ENCODE data around the gene LYPD6B. TPM values are rescaled to one million over a fixed set of nuclear protein-coding genes. Genes with fewer than 3 reads are reported as not detected.

Gene LYPD6B
- polyA plus RNA-seq, 1 of the 3 experiments (the other 2 are of a cell fraction): 18.2 TPM

DNA sequence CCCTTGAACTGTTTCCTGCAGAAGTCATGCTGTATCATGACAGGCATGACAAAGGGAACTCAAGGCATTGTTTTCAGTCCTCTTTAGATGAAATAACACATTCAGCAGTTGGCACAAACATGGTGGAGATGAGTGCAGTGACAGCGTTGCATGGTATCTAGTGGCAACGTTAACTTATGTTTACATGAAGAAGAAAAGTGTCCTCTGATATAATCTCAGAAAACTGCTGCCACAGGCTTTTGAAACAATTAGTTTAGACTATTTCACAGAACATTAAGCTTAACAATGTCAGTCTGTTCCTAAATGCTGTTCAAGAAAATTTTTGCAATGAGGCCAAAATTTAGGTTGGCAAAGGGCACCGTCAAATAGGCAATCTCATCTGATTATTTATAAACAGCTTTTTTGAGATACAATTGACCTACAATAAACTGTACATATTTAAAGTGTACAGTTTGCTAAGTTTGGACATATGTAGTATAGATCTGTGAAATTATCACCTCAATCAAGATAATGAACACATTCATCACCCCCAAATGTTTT is 64.7 kb downstream of the LYPD6B start:
- Histone ChIP-seq H3K79me2 (ENCODE audit: insufficient read depth) (no peaks in the 10 kb centered on the region), H3K9me2 (no peaks in the 10 kb centered on the region), H3K9me3 (peaks cover 3% of the 10 kb centered on the region; the same call in 1 of the 2 replicates), H3K36me3 (replicated peaks in 1 of 2; ENCODE audit: control insufficient read depth in 1 of 2, insufficient read depth in 2 of 2, low read length in 1 of 2) (no peaks in the 10 kb centered on the region), H3K27ac (ENCODE audit: low read depth in 2 of 2, low read length in 1 of 2) (no peak overlapping the region), H4K20me1 (ENCODE audit: insufficient read depth) (no peaks in the 10 kb centered on the region), H2AFZ (ENCODE audit: low read depth) (no peak overlapping the region), H3K4me2 (no peak overlapping the region), H3K9ac (no peak overlapping the region), H3K4me3 (ENCODE audit: low read depth in 2 of 2, low read length in 1 of 2) (no peak overlapping the region), H3K4me1 (ENCODE audit: control insufficient read depth in 1 of 2, insufficient read depth in 2 of 2, low read depth in 1 of 2, low read length in 1 of 2) (peaks cover 0 to 6% of the 10 kb centered on the region in 2 experiments; a peak in 1 of 4 replicates), H3F3A (replicated peaks; ENCODE audit: insufficient read depth) (no peaks in the 10 kb centered on the region), H3K27me3 (ENCODE audit: insufficient read depth) (no peaks in the 10 kb centered on the region)
- no peak for TF ChIP-seq ELF1 (IDR thresholded peaks at IDR 0.05)
- TF ChIP-seq FOXM1 (IDR thresholded peaks at IDR 0.05; ENCODE audit: low read depth): no peak
- no peak for DNase-seq
- ChIA-PET CTCF (no interaction called here), POLR2A (no interaction called here)
- WGBS (ENCODE audit: low lambda C conversion rate): 77% methylated on average over 3 of the region's 3 CpGs

DNA sequence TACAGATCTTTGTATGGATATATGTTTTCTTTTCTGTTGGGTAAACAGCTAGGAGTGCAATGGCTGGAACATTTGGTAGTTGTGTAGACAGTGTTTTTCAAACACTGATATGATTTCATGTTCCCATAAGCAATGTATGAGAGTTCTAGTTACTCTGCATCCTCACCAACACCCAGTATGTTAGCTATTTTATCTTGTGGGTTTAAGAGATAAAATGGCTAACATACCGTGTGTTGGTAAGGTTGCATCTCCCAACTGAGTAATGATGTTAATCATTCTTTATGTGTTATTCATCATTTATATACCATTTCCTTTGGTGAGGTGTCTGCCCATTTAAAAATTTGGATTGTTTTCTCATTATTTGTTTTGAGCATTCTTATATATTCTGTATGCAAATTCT is 65.7 kb downstream of the LYPD6B start:
- Histone ChIP-seq H3F3A (replicated peaks; ENCODE audit: insufficient read depth) (no peaks in the 10 kb centered on the region), H3K36me3 (replicated peaks in 1 of 2; ENCODE audit: control insufficient read depth in 1 of 2, insufficient read depth in 2 of 2, low read length in 1 of 2) (no peaks in the 10 kb centered on the region), H3K4me2 (no peak overlapping the region), H3K4me1 (ENCODE audit: control insufficient read depth in 1 of 2, insufficient read depth in 2 of 2, low read depth in 1 of 2, low read length in 1 of 2) (no peaks in the 10 kb centered on the region; a peak in 1 of 4 replicates), H3K27ac (ENCODE audit: low read depth in 2 of 2, low read length in 1 of 2) (no peak overlapping the region), H3K9me2 (no peaks in the 10 kb centered on the region), H3K9ac (no peak overlapping the region), H4K20me1 (ENCODE audit: insufficient read depth) (no peaks in the 10 kb centered on the region), H3K27me3 (ENCODE audit: insufficient read depth) (no peaks in the 10 kb centered on the region), H2AFZ (ENCODE audit: low read depth) (no peak overlapping the region), H3K79me2 (ENCODE audit: insufficient read depth) (no peaks in the 10 kb centered on the region), H3K9me3 (peaks cover 3% of the 10 kb centered on the region; the same call in 1 of the 2 replicates), H3K4me3 (ENCODE audit: low read depth in 2 of 2, low read length in 1 of 2) (no peak overlapping the region)
- no peak for DNase-seq
- 55% methylated on average over 1 of the region's 1 CpG for WGBS (ENCODE audit: low lambda C conversion rate)
- ChIA-PET POLR2A (no interaction called here), CTCF (no interaction called here)
- TF ChIP-seq, protein P1, sequence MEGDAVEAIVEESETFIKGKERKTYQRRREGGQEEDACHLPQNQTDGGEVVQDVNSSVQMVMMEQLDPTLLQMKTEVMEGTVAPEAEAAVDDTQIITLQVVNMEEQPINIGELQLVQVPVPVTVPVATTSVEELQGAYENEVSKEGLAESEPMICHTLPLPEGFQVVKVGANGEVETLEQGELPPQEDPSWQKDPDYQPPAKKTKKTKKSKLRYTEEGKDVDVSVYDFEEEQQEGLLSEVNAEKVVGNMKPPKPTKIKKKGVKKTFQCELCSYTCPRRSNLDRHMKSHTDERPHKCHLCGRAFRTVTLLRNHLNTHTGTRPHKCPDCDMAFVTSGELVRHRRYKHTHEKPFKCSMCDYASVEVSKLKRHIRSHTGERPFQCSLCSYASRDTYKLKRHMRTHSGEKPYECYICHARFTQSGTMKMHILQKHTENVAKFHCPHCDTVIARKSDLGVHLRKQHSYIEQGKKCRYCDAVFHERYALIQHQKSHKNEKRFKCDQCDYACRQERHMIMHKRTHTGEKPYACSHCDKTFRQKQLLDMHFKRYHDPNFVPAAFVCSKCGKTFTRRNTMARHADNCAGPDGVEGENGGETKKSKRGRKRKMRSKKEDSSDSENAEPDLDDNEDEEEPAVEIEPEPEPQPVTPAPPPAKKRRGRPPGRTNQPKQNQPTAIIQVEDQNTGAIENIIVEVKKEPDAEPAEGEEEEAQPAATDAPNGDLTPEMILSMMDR (IDR thresholded peaks at IDR 0.05): no peak
- no peak for TF ChIP-seq GATA2 (CRISPR knock-in tag; IDR thresholded peaks at IDR 0.05)

DNA sequence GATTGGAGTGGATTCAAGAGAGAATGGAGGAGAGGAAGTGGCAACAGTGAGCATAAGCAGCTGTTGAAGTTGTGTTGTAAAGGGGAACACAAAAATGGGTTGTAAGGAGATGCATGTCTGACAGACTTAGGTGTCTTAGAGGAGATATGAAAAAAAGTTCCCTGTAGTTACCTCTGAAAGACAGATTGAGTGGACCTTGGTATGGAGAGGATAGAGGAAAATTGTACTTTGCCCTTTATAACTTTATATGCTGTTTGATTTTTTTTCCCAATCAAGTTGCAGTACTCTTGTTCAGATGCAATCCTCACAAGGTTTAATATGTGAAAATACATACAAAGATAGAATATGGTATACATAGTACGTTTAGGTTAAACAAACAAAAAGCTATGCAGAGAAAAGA is 73.6 kb downstream of the LYPD6B start:
- H3K9me3 ChIP-seq: 0 out of 2 replicates have a peak, but pooled peaks cover 6% of the 10 kb centered on the region
- ChIA-PET CTCF (no interaction called here), POLR2A (no interaction called here)
- H3K4me1 ChIP-seq (ENCODE audit: control insufficient read depth in 1 of 2, insufficient read depth in 2 of 2, low read depth in 1 of 2, low read length in 1 of 2): no peaks in the 10 kb centered on the region
- no peak overlapping the region for H3K4me2 ChIP-seq
- H4K20me1 ChIP-seq (ENCODE audit: insufficient read depth): no peaks in the 10 kb centered on the region
- H3K9me2 ChIP-seq: no peaks in the 10 kb centered on the region
- H3K27me3 ChIP-seq (ENCODE audit: insufficient read depth): no peaks in the 10 kb centered on the region
- H3K4me3 ChIP-seq (ENCODE audit: low read depth in 2 of 2, low read length in 1 of 2): no peak overlapping the region
- no peak overlapping the region for H3K9ac ChIP-seq
- no peak overlapping the region for H3K27ac ChIP-seq (ENCODE audit: low read depth in 2 of 2, low read length in 1 of 2)
- no peaks in the 10 kb centered on the region for H3K36me3 ChIP-seq (replicated peaks in 1 of 2; ENCODE audit: control insufficient read depth in 1 of 2, insufficient read depth in 2 of 2, low read length in 1 of 2)
- DNase-seq: no peak
- TF ChIP-seq, protein P2, sequence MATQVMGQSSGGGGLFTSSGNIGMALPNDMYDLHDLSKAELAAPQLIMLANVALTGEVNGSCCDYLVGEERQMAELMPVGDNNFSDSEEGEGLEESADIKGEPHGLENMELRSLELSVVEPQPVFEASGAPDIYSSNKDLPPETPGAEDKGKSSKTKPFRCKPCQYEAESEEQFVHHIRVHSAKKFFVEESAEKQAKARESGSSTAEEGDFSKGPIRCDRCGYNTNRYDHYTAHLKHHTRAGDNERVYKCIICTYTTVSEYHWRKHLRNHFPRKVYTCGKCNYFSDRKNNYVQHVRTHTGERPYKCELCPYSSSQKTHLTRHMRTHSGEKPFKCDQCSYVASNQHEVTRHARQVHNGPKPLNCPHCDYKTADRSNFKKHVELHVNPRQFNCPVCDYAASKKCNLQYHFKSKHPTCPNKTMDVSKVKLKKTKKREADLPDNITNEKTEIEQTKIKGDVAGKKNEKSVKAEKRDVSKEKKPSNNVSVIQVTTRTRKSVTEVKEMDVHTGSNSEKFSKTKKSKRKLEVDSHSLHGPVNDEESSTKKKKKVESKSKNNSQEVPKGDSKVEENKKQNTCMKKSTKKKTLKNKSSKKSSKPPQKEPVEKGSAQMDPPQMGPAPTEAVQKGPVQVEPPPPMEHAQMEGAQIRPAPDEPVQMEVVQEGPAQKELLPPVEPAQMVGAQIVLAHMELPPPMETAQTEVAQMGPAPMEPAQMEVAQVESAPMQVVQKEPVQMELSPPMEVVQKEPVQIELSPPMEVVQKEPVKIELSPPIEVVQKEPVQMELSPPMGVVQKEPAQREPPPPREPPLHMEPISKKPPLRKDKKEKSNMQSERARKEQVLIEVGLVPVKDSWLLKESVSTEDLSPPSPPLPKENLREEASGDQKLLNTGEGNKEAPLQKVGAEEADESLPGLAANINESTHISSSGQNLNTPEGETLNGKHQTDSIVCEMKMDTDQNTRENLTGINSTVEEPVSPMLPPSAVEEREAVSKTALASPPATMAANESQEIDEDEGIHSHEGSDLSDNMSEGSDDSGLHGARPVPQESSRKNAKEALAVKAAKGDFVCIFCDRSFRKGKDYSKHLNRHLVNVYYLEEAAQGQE (IDR thresholded peaks at IDR 0.05; ENCODE audit: low read depth, low read length): no peak
- TF ChIP-seq JUND (IDR thresholded peaks at IDR 0.05): no peak
- no peak for TF ChIP-seq RCOR1 (IDR thresholded peaks at IDR 0.05; ENCODE audit: low read length)
- TF ChIP-seq, protein P3, sequence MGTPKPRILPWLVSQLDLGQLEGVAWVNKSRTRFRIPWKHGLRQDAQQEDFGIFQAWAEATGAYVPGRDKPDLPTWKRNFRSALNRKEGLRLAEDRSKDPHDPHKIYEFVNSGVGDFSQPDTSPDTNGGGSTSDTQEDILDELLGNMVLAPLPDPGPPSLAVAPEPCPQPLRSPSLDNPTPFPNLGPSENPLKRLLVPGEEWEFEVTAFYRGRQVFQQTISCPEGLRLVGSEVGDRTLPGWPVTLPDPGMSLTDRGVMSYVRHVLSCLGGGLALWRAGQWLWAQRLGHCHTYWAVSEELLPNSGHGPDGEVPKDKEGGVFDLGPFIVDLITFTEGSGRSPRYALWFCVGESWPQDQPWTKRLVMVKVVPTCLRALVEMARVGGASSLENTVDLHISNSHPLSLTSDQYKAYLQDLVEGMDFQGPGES (IDR thresholded peaks at IDR 0.05; ENCODE audit: low read depth, low read length): no peak
- no peak overlapping the region for H2AFZ ChIP-seq (ENCODE audit: low read depth)
- 75% methylated on average over 1 of the region's 1 CpG for WGBS (ENCODE audit: low lambda C conversion rate)
- no peaks in the 10 kb centered on the region for H3K79me2 ChIP-seq (ENCODE audit: insufficient read depth)
- no peaks in the 10 kb centered on the region for H3F3A ChIP-seq (replicated peaks; ENCODE audit: insufficient read depth)

Measured in SK-N-SH (cell line).